ENCODE measurements around the gene MSL1.

Gene MSL1

GRCh38 chr17:40092581-40092980 is 29.2 kb upstream of the MSL1 start:
- H3K27me3 ChIP-seq (ENCODE audit: control insufficient read depth, insufficient read depth, low read length) = no peaks in the 10 kb centered on the region
- H3K27ac ChIP-seq = no peak overlapping the region
- H3K4me1 ChIP-seq = peaks cover 2% of the 10 kb centered on the region
- no peak overlapping the region for H3K4me3 ChIP-seq (ENCODE audit: low read depth, low read length)
- H3K79me2 ChIP-seq = no peaks in the 10 kb centered on the region
- H3K36me3 ChIP-seq (ENCODE audit: control insufficient read depth, insufficient read depth, low read length) = no peaks in the 10 kb centered on the region
- H2AFZ ChIP-seq = no peak overlapping the region
- no peak overlapping the region for H3K9ac ChIP-seq
- no peaks in the 10 kb centered on the region for H3K9me3 ChIP-seq (ENCODE audit: control insufficient read depth, low read length)
- no peak overlapping the region for H3K4me2 ChIP-seq (ENCODE audit: low read length)
- TF ChIP-seq CTCF (IDR thresholded peaks at IDR 0.05) = no peak

GRCh38 chr17:40093005-40093579 is 28.7 kb upstream of the MSL1 start:
- Histone ChIP-seq H3K27me3 (ENCODE audit: control insufficient read depth, insufficient read depth, low read length) (no peaks in the 10 kb centered on the region), H3K79me2 (no peaks in the 10 kb centered on the region), H3K9me3 (ENCODE audit: control insufficient read depth, low read length) (no peaks in the 10 kb centered on the region), H3K36me3 (ENCODE audit: control insufficient read depth, insufficient read depth, low read length) (no peaks in the 10 kb centered on the region), H3K9ac (no peak overlapping the region), H3K4me3 (ENCODE audit: low read depth, low read length) (no peak overlapping the region), H3K27ac (no peak overlapping the region), H2AFZ (no peak overlapping the region), H3K4me2 (ENCODE audit: low read length) (no peak overlapping the region), H3K4me1 (peaks cover 4% of the 10 kb centered on the region)
- TF ChIP-seq CTCF (IDR thresholded peaks at IDR 0.05) = no peak

GRCh38 chr17:40093580-40094201 is 28.1 kb upstream of the MSL1 start:
- Histone ChIP-seq H2AFZ (no peak overlapping the region), H3K27me3 (ENCODE audit: control insufficient read depth, insufficient read depth, low read length) (no peaks in the 10 kb centered on the region), H3K79me2 (no peaks in the 10 kb centered on the region), H3K4me2 (ENCODE audit: low read length) (no peak overlapping the region), H3K36me3 (ENCODE audit: control insufficient read depth, insufficient read depth, low read length) (no peaks in the 10 kb centered on the region), H3K4me3 (ENCODE audit: low read depth, low read length) (no peak overlapping the region), H3K9ac (no peak overlapping the region), H3K9me3 (ENCODE audit: control insufficient read depth, low read length) (no peaks in the 10 kb centered on the region), H3K4me1 (peaks cover 9% of the 10 kb centered on the region), H3K27ac (no peak overlapping the region)
- no peak for TF ChIP-seq CTCF (IDR thresholded peaks at IDR 0.05)

- Histone ChIP-seq H3K9ac (no peak overlapping the region), H2AFZ (no peak overlapping the region), H3K27ac (no peak overlapping the region), H3K4me1 (peaks cover 9% of the 10 kb centered on the region), H3K4me2 (ENCODE audit: low read length) (no peak overlapping the region), H3K79me2 (no peaks in the 10 kb centered on the region), H3K27me3 (ENCODE audit: control insufficient read depth, insufficient read depth, low read length) (no peaks in the 10 kb centered on the region), H3K36me3 (ENCODE audit: control insufficient read depth, insufficient read depth, low read length) (no peaks in the 10 kb centered on the region), H3K9me3 (ENCODE audit: control insufficient read depth, low read length) (no peaks in the 10 kb centered on the region), H3K4me3 (ENCODE audit: low read depth, low read length) (no peak overlapping the region)
- TF ChIP-seq CTCF (IDR thresholded peaks at IDR 0.05) = no peak
These were observed 26.9 kb upstream of the MSL1 start for GRCh38 chr17:40094874-40095273.

Data from parathyroid adenoma (tissue), 2 donors.